Islet precursor cell (in vitro differentiated cells): ENCODE results near the gene FEZ2.

Experiments
- DNase-seq: peaks from one replicate; pipeline ENCODE4 v3.0.0-alpha.2; 2018

The FEZ2 gene

GRCh38 chr2:36528274-36528673 is 69.7 kb downstream of the FEZ2 start:
- DNase-seq = no peak

DNA sequence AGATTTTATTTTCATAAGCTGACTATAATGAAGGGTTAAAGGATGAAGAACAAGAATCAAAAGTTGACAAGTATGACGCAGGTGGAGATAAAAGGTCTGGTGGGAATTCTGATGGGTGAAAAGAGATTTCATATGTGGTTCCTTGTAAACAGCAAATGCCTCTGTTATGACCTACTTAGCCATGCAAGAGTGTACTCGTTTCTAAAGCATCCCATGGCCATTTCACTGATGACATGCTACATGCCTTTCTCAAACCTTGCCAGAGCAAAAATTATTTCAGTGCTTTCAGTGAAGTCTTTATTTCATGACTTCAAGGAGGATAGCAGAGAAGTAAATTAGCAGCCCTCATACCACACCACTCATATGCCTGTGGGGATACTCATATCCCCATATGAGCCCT is 71.7 kb downstream of the FEZ2 start:
- no peak for DNase-seq

DNA sequence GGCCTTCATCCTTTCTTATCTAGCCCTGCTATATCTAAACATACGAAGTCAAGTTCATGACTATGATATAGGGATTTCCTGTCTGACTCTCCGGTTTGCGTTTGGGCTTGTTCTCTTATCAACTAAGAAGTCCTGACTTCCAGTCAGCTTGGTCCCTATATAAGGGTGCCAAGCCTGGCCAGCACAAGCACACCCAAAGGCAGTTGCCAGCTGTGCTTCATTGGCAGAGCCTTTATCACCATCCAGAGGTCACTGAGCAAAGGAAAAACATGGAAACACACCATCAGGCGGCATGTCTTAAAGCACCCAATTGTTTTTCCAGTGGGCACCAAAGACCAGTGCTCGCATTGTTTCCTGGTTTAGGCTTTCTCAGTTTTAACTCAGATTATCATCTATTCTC is 72.7 kb downstream of the FEZ2 start:
- no peak for DNase-seq

- no peak for DNase-seq
These were observed 74.8 kb downstream of the FEZ2 start for GRCh38 chr2:36523153-36523552.

DNA sequence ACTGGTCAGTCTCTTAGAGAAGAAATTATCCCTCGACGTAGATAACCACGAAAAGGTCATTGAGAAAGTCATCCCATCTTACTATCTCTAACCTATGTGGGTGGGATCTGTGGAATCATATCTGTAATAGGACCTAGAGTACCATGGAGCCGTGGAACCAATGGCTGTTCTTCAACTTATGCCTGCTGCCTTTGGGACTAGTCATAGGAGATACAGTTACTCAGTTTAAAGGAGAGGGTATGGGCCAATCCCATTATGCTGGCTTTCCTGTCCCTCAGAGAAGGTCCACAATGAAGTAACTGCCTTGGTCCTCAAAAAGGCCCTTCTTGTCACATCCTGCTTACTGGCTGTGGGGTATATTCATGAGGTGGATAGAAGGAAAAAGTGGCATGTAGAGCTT is 77.5 kb downstream of the FEZ2 start:
- DNase-seq = no peak

DNA sequence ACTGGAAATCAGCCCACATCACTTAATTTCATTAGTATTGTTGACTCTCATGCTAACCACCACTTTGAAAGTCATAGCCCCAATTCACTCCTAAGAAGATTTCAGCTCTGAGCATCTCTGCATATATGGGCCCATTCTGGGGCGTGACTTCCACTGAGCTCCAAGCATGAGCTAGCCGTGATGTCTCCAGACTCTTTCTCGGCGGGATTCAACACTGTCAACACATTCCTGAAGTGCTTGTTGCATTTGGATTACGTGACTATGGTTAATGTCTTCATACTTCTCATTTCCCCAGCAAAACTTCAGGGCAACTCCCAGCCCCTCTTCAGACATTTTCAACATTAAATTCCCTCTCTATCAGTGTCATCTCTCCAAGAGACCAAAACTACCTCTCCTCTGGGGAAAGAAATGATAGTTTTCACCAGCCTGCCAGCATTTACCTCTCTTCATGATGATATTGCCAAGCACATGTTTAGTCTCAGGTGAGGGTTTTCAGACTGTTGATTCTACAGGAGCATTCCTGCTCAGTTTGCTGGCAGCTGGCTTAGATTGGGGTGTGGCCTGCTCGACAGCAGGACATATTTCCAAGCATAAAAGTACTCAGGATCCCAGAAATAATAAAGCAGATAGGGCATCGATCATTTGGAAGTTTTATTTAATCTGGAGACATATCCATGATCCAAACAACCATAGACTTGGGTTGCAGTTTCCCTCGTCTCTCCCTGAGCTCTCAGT is 81.7 kb downstream of the FEZ2 start:
- no peak for DNase-seq

DNA sequence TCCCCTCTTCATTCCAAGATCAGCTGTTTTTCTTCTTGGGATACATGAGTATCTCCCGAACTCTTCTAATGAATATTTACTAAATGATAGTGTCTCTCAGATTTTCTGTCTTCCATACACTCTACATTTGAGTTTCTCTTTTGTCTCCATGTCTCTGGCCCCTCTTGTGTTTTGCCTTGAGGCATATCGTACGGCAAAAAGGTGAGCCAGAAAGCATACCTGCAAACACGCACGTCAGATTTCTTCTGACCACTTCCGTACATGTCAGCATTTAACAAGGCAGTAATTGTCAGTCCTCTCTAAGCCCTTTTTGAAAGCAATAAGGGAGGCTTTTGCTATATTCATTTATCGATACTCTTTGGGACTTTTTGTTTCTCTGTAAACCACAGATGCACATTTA is 82.4 kb downstream of the FEZ2 start:
- DNase-seq = no peak

DNA sequence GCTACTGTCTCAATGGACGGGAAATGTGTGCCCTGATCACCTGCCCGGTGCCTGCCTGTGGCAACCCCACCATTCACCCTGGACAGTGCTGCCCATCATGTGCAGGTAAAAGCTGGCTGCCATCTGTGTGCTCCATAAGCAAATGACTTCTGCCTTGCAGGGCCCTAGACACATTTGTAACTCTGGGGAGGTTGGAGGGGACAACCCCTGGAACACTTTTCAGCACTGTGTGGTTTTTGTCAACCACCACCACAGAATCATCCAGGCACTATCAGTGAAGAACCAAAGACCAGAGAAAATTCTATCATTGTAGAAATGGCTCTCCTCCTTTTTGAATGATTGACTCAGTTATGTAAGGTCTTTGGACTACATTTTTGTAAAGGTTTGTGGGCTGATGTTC is 84.3 kb downstream of the FEZ2 start:
- DNase-seq = no peak

DNA sequence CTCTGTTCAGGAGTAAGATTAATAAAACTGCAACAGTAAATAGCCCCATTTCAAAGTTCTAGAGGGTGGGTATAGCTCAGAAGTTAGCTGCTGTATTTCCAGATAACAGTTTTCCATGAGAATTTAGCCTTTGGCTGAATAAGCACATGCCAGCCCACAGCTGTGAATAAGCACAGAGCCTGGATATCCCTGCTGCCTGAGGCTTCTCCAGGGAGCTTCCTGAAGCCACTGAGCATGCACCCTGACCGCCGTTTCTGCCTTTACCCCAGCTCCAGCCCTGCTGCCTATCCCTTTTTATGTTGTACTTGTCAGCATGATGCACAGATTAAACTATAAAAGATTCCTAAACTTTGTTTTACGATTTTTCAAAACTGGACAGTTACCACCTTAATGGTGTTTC is 85.3 kb downstream of the FEZ2 start:
- no peak for DNase-seq

DNA sequence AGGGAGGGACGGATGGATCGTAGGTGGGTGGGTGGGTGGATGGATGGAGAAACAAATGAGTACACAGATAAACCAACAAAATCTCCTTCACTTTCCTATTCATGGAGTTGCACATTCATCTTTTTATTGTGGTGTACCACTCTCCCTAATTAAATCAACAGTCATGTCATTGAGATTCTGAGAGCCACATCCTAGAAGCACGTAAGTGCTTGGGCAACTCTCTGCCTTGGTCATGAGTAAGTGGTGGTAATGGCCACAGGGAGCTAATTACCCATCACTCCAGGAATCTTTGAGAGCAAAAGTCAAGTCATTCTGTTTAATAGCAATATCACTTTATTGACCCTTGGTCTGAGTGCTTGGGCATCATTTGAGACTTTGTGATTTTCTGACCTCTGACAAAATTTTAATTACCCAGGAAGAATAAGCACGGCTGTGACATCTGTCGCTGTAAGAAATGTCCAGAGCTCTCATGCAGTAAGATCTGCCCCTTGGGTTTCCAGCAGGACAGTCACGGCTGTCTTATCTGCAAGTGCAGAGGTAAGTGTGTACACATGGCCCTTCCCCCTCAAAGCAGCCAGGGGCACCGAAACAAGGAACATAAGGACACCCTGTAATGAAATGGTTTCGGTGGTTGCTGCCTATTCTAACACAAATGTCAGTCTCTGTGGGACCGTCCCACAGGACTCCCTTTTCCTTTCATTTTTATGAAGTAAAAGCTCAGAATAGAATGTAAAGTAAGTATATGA is 85.9 kb downstream of the FEZ2 start:
- no peak for DNase-seq

- no peak for DNase-seq
These were observed 88.9 kb downstream of the FEZ2 start for GRCh38 chr2:36509075-36509474.

GRCh38 chr2:36507408-36507812 is 90.6 kb downstream of the FEZ2 start:
- peak; percentile 80 for DNase-seq
